HEK293 (cell line): ENCODE data around the gene SRSF2.

Experiments used
- BCL11B ChIP-seq: fragments of 450-650 bp; formaldehyde crosslinking; IDR thresholded peaks from 2 replicates; pipeline ENCODE4 v1.5.1; 2016; ENCODE audit warnings: low read depth, missing biosample characterization, missing genetic modification characterization
- GLI4 ChIP-seq: fragments of 450-650 bp; formaldehyde crosslinking; IDR thresholded peaks from 2 replicates; pipeline ENCODE4 v1.5.1; 2016; ENCODE audit warnings: missing biosample characterization, missing genetic modification characterization
- KLF16 ChIP-seq: fragments of 450-650 bp; formaldehyde crosslinking; IDR thresholded peaks from 2 replicates; pipeline ENCODE4 v1.5.1; 2017; ENCODE audit warnings: missing biosample characterization, missing genetic modification characterization
- OSR2 ChIP-seq: fragments of 450-650 bp; formaldehyde crosslinking; IDR thresholded peaks from 2 replicates; pipeline ENCODE4 v1.5.1; 2016; ENCODE audit warnings: missing biosample characterization, missing genetic modification characterization
- REPIN1 ChIP-seq: fragments of 450-650 bp; formaldehyde crosslinking; IDR thresholded peaks from 2 replicates; pipeline ENCODE4 v1.5.1; 2017; ENCODE audit warnings: missing biosample characterization, missing genetic modification characterization, low read depth
- ZBTB1 ChIP-seq: fragments of 450-650 bp; formaldehyde crosslinking; IDR thresholded peaks from 2 replicates; pipeline ENCODE4 v1.5.1; 2016; ENCODE audit warnings: missing biosample characterization, missing genetic modification characterization
- ZNF138 ChIP-seq: fragments of 450-650 bp; formaldehyde crosslinking; IDR thresholded peaks from 2 replicates; pipeline ENCODE4 v1.5.1; 2016; ENCODE audit warnings: missing biosample characterization, missing genetic modification characterization, borderline replicate concordance
- ZNF174 ChIP-seq: fragments of 450-650 bp; formaldehyde crosslinking; IDR thresholded peaks from 2 replicates; pipeline ENCODE4 v1.5.0; 2017; ENCODE audit warnings: missing biosample characterization, mild to moderate bottlenecking, missing genetic modification characterization
- ZNF223 ChIP-seq: fragments of 450-650 bp; formaldehyde crosslinking; IDR thresholded peaks from 2 replicates; pipeline ENCODE4 v1.5.1; 2016; ENCODE audit warnings: missing biosample characterization, missing genetic modification characterization
- ZNF324 ChIP-seq: fragments of 450-650 bp; formaldehyde crosslinking; IDR thresholded peaks from 2 replicates; pipeline ENCODE4 v1.5.1; 2016; ENCODE audit warnings: missing biosample characterization, missing genetic modification characterization
- ZNF391 ChIP-seq: fragments of 450-650 bp; formaldehyde crosslinking; IDR thresholded peaks from 2 replicates; pipeline ENCODE4 v1.5.1; 2016; ENCODE audit warnings: low read depth, missing biosample characterization, missing genetic modification characterization, borderline replicate concordance
- ZNF394 ChIP-seq: fragments of 450-650 bp; formaldehyde crosslinking; IDR thresholded peaks from 2 replicates; pipeline ENCODE4 v1.5.1; 2016; ENCODE audit warnings: missing biosample characterization, missing genetic modification characterization, mild to moderate bottlenecking, moderate library complexity, borderline replicate concordance
- ZNF423 ChIP-seq: fragments of 450-650 bp; formaldehyde crosslinking; IDR thresholded peaks from 2 replicates; pipeline ENCODE4 v1.5.1; 2016; ENCODE audit warnings: missing biosample characterization, missing genetic modification characterization
- ZNF426 ChIP-seq: fragments of 450-650 bp; formaldehyde crosslinking; IDR thresholded peaks from 2 replicates; pipeline ENCODE4 v1.5.1; 2017; ENCODE audit warnings: missing biosample characterization, missing genetic modification characterization, mild to moderate bottlenecking, inconsistent platforms, moderate library complexity
- ZNF571 ChIP-seq: fragments of 450-650 bp; formaldehyde crosslinking; IDR thresholded peaks from 2 replicates; pipeline ENCODE4 v1.5.0; 2017; ENCODE audit warnings: missing biosample characterization, missing genetic modification characterization
- ZNF768 ChIP-seq: fragments of 450-650 bp; formaldehyde crosslinking; IDR thresholded peaks from 2 replicates; pipeline ENCODE4 v1.5.1; 2018; ENCODE audit warnings: missing biosample characterization, mild to moderate bottlenecking, missing genetic modification characterization
- TF ChIP-seq, protein P1 (sequence below): fragments of 450-650 bp; formaldehyde crosslinking; IDR thresholded peaks from 2 replicates; pipeline ENCODE4 v1.5.1; 2016; ENCODE audit warnings: missing biosample characterization, missing genetic modification characterization
- TF ChIP-seq, protein P2 (sequence below): fragments of 450-650 bp; formaldehyde crosslinking; optimal IDR thresholded peaks from 2 replicates; pipeline ENCODE3; 2016; ENCODE audit warnings: missing biosample characterization, mild to moderate bottlenecking, missing genetic modification characterization
- TF ChIP-seq, protein P3 (sequence below): fragments of 450-650 bp; formaldehyde crosslinking; IDR thresholded peaks from 2 replicates; pipeline ENCODE4 v1.5.1; 2016; ENCODE audit warnings: missing biosample characterization, missing genetic modification characterization
- TF ChIP-seq, protein P4 (sequence below): fragments of 450-650 bp; formaldehyde crosslinking; IDR thresholded peaks from 2 replicates; pipeline ENCODE4 v1.5.1; 2016; ENCODE audit warnings: missing biosample characterization, missing genetic modification characterization, borderline replicate concordance
- TF ChIP-seq, protein P5 (sequence below): fragments of 450-650 bp; formaldehyde crosslinking; conservative IDR thresholded peaks from 2 replicates; pipeline ENCODE4 v1.5.1; 2016; ENCODE audit warnings: low read depth, missing biosample characterization, missing genetic modification characterization
- TF ChIP-seq, protein P6 (sequence below): fragments of 450-650 bp; formaldehyde crosslinking; IDR thresholded peaks from 2 replicates; pipeline ENCODE4 v1.5.1; 2016; ENCODE audit warnings: missing biosample characterization, missing genetic modification characterization
- TF ChIP-seq, protein P7 (sequence below): fragments of 450-650 bp; formaldehyde crosslinking; IDR thresholded peaks from 2 replicates; pipeline ENCODE4 v1.5.1; 2016; ENCODE audit warnings: missing biosample characterization, missing genetic modification characterization
- TF ChIP-seq, protein P8 (sequence below): fragments of 450-650 bp; formaldehyde crosslinking; IDR thresholded peaks from 2 replicates; pipeline ENCODE4 v1.5.1; 2016; ENCODE audit warnings: missing biosample characterization, missing genetic modification characterization

SRSF2 gene

DNA sequence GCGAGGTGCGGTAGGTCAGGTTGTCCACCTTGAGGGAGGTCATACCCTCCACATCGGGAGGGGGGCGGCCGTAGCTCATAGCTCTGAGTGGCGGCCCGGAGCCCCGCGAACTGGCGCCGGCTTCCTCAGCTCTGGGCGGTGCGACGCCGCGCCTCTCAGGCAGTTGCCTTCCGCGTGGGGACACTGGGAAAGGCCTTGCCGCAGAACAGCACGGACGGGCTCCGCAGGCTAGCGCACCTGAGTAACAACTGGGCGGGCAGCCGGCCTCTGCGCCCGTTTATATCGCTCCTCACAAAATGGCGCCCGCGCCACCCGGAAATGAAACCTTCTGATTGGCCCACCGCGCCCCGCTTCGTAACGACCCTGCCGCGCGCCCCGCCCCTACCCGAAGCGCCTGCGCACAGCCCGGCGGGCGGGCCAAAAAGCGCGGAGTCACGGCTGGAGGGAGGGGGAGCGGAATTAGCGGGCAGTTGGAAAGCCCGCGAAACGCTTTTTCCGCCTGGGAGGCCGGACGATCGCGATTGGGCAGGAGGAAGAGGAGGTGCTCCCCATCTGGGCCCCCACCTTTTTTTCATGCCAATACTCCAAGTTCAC is at the start of gene SRSF2 (continued):
- TF ChIP-seq ZNF391 (tag by site-specific recombination) (peak; percentile 96; the same call in 1 of the 2 replicates), ZNF324 (tag by site-specific recombination) (peak; percentile 61), ZNF571 (tag by site-specific recombination) (no peak), GLI4 (tag by site-specific recombination) (0 out of 2 replicates have a peak, but pooled peaks have one; percentile 68), ZNF223 (tag by site-specific recombination) (peak; percentile 5; the same call in 1 of the 2 replicates), ZNF174 (tag by site-specific recombination) (no peak), ZBTB1 (tag by site-specific recombination) (no peak), REPIN1 (tag by site-specific recombination) (peak; percentile 92; the same call in 1 of the 2 replicates), KLF16 (tag by site-specific recombination) (peak; percentile 68; the same call in 1 of the 2 replicates), ZNF138 (tag by site-specific recombination) (0 out of 2 replicates have a peak, but pooled peaks have one; percentile 4), OSR2 (tag by site-specific recombination) (no peak), ZNF426 (no peak; the same call in 1 of the 2 replicates), BCL11B (no peak), ZNF394 (tag by site-specific recombination) (peak; percentile 73), ZNF768 (tag by site-specific recombination) (no peak; the same call in 1 of the 2 replicates), ZNF423 (tag by site-specific recombination) (no peak; the same call in 1 of the 2 replicates)
- TF ChIP-seq, protein P1, sequence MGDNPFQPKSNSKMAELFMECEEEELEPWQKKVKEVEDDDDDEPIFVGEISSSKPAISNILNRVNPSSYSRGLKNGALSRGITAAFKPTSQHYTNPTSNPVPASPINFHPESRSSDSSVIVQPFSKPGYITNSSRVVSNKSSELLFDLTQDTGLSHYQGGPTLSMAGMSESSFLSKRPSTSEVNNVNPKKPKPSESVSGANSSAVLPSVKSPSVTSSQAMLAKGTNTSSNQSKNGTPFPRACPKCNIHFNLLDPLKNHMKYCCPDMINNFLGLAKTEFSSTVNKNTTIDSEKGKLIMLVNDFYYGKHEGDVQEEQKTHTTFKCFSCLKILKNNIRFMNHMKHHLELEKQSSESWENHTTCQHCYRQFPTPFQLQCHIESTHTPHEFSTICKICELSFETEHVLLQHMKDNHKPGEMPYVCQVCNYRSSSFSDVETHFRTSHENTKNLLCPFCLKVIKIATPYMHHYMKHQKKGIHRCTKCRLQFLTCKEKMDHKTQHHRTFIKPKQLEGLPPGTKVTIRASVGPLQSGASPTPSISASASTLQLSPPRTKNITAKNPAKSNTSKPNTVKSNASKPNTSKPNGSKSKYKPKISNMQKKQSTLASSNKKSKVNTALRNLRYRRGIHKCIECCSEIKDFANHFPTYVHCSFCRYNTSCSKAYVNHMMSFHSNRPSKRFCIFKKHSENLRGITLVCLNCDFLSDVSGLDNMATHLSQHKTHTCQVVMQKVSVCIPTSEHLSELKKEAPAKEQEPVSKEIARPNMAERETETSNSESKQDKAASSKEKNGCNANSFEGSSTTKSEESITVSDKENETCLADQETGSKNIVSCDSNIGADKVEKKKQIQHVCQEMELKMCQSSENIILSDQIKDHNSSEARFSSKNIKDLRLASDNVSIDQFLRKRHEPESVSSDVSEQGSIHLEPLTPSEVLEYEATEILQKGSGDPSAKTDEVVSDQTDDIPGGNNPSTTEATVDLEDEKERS (tag by site-specific recombination) = 0 out of 2 replicates have a peak, but pooled peaks have one; percentile 30
- TF ChIP-seq, protein P2, sequence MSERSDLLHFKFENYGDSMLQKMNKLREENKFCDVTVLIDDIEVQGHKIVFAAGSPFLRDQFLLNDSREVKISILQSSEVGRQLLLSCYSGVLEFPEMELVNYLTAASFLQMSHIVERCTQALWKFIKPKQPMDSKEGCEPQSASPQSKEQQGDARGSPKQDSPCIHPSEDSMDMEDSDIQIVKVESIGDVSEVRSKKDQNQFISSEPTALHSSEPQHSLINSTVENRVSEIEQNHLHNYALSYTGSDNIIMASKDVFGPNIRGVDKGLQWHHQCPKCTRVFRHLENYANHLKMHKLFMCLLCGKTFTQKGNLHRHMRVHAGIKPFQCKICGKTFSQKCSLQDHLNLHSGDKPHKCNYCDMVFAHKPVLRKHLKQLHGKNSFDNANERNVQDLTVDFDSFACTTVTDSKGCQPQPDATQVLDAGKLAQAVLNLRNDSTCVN (tag by site-specific recombination) = peak; percentile 76
- TF ChIP-seq, protein P3, sequence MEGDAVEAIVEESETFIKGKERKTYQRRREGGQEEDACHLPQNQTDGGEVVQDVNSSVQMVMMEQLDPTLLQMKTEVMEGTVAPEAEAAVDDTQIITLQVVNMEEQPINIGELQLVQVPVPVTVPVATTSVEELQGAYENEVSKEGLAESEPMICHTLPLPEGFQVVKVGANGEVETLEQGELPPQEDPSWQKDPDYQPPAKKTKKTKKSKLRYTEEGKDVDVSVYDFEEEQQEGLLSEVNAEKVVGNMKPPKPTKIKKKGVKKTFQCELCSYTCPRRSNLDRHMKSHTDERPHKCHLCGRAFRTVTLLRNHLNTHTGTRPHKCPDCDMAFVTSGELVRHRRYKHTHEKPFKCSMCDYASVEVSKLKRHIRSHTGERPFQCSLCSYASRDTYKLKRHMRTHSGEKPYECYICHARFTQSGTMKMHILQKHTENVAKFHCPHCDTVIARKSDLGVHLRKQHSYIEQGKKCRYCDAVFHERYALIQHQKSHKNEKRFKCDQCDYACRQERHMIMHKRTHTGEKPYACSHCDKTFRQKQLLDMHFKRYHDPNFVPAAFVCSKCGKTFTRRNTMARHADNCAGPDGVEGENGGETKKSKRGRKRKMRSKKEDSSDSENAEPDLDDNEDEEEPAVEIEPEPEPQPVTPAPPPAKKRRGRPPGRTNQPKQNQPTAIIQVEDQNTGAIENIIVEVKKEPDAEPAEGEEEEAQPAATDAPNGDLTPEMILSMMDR (tag by site-specific recombination) = peak; percentile 54
- TF ChIP-seq, protein P4, sequence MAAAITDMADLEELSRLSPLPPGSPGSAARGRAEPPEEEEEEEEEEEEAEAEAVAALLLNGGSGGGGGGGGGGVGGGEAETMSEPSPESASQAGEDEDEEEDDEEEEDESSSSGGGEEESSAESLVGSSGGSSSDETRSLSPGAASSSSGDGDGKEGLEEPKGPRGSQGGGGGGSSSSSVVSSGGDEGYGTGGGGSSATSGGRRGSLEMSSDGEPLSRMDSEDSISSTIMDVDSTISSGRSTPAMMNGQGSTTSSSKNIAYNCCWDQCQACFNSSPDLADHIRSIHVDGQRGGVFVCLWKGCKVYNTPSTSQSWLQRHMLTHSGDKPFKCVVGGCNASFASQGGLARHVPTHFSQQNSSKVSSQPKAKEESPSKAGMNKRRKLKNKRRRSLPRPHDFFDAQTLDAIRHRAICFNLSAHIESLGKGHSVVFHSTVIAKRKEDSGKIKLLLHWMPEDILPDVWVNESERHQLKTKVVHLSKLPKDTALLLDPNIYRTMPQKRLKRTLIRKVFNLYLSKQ (tag by site-specific recombination) = peak; percentile 73; the same call in 1 of the 2 replicates
- TF ChIP-seq, protein P5, sequence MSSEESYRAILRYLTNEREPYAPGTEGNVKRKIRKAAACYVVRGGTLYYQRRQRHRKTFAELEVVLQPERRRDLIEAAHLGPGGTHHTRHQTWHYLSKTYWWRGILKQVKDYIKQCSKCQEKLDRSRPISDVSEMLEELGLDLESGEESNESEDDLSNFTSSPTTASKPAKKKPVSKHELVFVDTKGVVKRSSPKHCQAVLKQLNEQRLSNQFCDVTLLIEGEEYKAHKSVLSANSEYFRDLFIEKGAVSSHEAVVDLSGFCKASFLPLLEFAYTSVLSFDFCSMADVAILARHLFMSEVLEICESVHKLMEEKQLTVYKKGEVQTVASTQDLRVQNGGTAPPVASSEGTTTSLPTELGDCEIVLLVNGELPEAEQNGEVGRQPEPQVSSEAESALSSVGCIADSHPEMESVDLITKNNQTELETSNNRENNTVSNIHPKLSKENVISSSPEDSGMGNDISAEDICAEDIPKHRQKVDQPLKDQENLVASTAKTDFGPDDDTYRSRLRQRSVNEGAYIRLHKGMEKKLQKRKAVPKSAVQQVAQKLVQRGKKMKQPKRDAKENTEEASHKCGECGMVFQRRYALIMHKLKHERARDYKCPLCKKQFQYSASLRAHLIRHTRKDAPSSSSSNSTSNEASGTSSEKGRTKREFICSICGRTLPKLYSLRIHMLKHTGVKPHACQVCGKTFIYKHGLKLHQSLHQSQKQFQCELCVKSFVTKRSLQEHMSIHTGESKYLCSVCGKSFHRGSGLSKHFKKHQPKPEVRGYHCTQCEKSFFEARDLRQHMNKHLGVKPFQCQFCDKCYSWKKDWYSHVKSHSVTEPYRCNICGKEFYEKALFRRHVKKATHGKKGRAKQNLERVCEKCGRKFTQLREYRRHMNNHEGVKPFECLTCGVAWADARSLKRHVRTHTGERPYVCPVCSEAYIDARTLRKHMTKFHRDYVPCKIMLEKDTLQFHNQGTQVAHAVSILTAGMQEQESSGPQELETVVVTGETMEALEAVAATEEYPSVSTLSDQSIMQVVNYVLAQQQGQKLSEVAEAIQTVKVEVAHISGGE (tag by site-specific recombination) = peak; percentile 99
- TF ChIP-seq, protein P6, sequence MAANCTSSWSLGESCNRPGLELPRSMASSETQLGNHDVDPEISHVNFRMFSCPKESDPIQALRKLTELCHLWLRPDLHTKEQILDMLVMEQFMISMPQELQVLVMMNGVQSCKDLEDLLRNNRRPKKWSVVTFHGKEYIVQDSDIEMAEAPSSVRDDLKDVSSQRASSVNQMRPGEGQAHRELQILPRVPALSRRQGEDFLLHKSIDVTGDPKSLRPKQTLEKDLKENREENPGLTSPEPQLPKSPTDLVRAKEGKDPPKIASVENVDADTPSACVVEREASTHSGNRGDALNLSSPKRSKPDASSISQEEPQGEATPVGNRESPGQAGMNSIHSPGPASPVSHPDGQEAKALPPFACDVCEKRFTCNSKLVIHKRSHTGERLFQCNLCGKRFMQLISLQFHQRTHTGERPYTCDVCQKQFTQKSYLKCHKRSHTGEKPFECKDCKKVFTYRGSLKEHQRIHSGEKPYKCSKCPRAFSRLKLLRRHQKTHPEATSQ (tag by site-specific recombination) = peak; percentile 84
- TF ChIP-seq, protein P7, sequence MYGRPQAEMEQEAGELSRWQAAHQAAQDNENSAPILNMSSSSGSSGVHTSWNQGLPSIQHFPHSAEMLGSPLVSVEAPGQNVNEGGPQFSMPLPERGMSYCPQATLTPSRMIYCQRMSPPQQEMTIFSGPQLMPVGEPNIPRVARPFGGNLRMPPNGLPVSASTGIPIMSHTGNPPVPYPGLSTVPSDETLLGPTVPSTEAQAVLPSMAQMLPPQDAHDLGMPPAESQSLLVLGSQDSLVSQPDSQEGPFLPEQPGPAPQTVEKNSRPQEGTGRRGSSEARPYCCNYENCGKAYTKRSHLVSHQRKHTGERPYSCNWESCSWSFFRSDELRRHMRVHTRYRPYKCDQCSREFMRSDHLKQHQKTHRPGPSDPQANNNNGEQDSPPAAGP (tag by site-specific recombination) = peak; percentile 94
- TF ChIP-seq, protein P8, sequence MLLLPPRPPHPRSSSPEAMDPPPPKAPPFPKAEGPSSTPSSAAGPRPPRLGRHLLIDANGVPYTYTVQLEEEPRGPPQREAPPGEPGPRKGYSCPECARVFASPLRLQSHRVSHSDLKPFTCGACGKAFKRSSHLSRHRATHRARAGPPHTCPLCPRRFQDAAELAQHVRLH (tag by site-specific recombination) = peak; percentile 65; the same call in 1 of the 2 replicates
